HEK293 (cell line): ENCODE measurements around the gene CEP295NL.

Experiments used
- CTCF ChIA-PET: fragments of 350-600 bp; formaldehyde crosslinking; extraction: SDS; loops from one replicate; lab custom pipeline; 2021; ENCODE audit warnings: antibody characterized with exemption; lab: Yijun Ruan, JAX
- POLR2A ChIA-PET: fragments of 300-600 bp; formaldehyde crosslinking; extraction: SDS; loops from one replicate; lab custom pipeline; 2020; ENCODE audit warnings: antibody characterized with exemption, inconsistent platforms; lab: Yijun Ruan, JAX
- H3K27ac ChIP-seq: fragments of 200-500 bp; sonication (Bioruptor generic); 2 replicates; pipeline ENCODE4 v1.5.1; 2014; ENCODE audit warnings: low read depth, low read length, control low read depth, inconsistent platforms; ENCODE audit errors: extremely low read depth
- H3K36me3 ChIP-seq, 2 experiments: fragments of 200-500 bp in 1 of 2; sonication (Bioruptor generic) in 1 of 2; 1 replicate in 1 of 2; 2 replicates in 1 of 2; pipeline ENCODE4 v1.5.1; 2014 to 2017; ENCODE audit warnings: inconsistent platforms in 2 of 2, low read length in 2 of 2; ENCODE audit not compliant: control insufficient read depth in 2 of 2, insufficient read depth in 1 of 2
- H3K4me1 ChIP-seq: fragments of 200-500 bp; sonication (Bioruptor generic); 2 replicates; pipeline ENCODE4 v1.5.1; 2014; ENCODE audit warnings: mild to moderate bottlenecking, low read length, inconsistent platforms; ENCODE audit not compliant: control insufficient read depth, insufficient read depth
- H3K4me3 ChIP-seq: 2 replicates; pipeline ENCODE4 v1.5.1; 2011; ENCODE audit warnings: low read depth, mild to moderate bottlenecking, control low read depth, low read length, moderate library complexity
- H3K9me3 ChIP-seq: fragments of 200-500 bp; sonication (Bioruptor generic); 2 replicates; pipeline ENCODE4 v1.5.1; 2014; ENCODE audit warnings: low read depth, low read length, inconsistent platforms; ENCODE audit not compliant: control insufficient read depth, insufficient read depth
- BCL11A ChIP-seq: fragments of 450-650 bp; formaldehyde crosslinking; IDR thresholded peaks from 2 replicates; pipeline ENCODE4 v1.5.1; 2016; ENCODE audit warnings: low read depth, missing biosample characterization, missing genetic modification characterization
- BCL11B ChIP-seq: fragments of 450-650 bp; formaldehyde crosslinking; IDR thresholded peaks from 2 replicates; pipeline ENCODE4 v1.5.1; 2016; ENCODE audit warnings: low read depth, missing biosample characterization, missing genetic modification characterization
- GLI4 ChIP-seq: fragments of 450-650 bp; formaldehyde crosslinking; IDR thresholded peaks from 2 replicates; pipeline ENCODE4 v1.5.1; 2016; ENCODE audit warnings: missing biosample characterization, missing genetic modification characterization
- PRDM1 ChIP-seq: fragments of 450-650 bp; formaldehyde crosslinking; IDR thresholded peaks from 2 replicates; pipeline ENCODE4; 2016; ENCODE audit warnings: missing biosample characterization, missing genetic modification characterization
- PRDM2 ChIP-seq: fragments of 450-650 bp; formaldehyde crosslinking; IDR thresholded peaks from 2 replicates; pipeline ENCODE4 v1.5.1; 2016; ENCODE audit warnings: missing biosample characterization, missing genetic modification characterization, borderline replicate concordance
- RBAK ChIP-seq: fragments of 450-650 bp; formaldehyde crosslinking; IDR thresholded peaks from 2 replicates; pipeline ENCODE4 v1.5.1; 2016; ENCODE audit warnings: missing biosample characterization, missing genetic modification characterization
- ZBTB1 ChIP-seq: fragments of 450-650 bp; formaldehyde crosslinking; IDR thresholded peaks from 2 replicates; pipeline ENCODE4 v1.5.1; 2016; ENCODE audit warnings: missing biosample characterization, missing genetic modification characterization
- ZFP69B ChIP-seq: fragments of 450-650 bp; formaldehyde crosslinking; IDR thresholded peaks from 2 replicates; pipeline ENCODE4 v1.5.1; 2016; ENCODE audit warnings: missing biosample characterization, missing genetic modification characterization
- ZNF155 ChIP-seq: fragments of 450-650 bp; formaldehyde crosslinking; IDR thresholded peaks from 2 replicates; pipeline ENCODE4 v1.5.1; 2016; ENCODE audit warnings: missing biosample characterization, missing genetic modification characterization
- ZNF184 ChIP-seq: fragments of 450-650 bp; IDR thresholded peaks from 2 replicates; pipeline ENCODE4 v1.5.1; 2018; ENCODE audit warnings: missing biosample characterization, mild to moderate bottlenecking, missing genetic modification characterization
- ZNF473 ChIP-seq: fragments of 450-650 bp; formaldehyde crosslinking; IDR thresholded peaks from 2 replicates; pipeline ENCODE4 v1.5.1; 2017; ENCODE audit warnings: missing biosample characterization, missing genetic modification characterization
- ZNF510 ChIP-seq: fragments of 450-650 bp; formaldehyde crosslinking; IDR thresholded peaks from 2 replicates; pipeline ENCODE4 v1.5.1; 2018; ENCODE audit warnings: mild to moderate bottlenecking, missing genetic modification characterization, missing biosample characterization; ENCODE audit not compliant: insufficient replicate concordance
- ZNF677 ChIP-seq: fragments of 450-650 bp; IDR thresholded peaks from 2 replicates; pipeline ENCODE4 v1.5.0; 2018; ENCODE audit warnings: missing biosample characterization, mild to moderate bottlenecking, missing genetic modification characterization, moderate library complexity
- ZSCAN30 ChIP-seq: fragments of 450-650 bp; IDR thresholded peaks from 2 replicates; pipeline ENCODE4 v1.5.1; 2018; ENCODE audit warnings: missing biosample characterization, mild to moderate bottlenecking, missing genetic modification characterization, moderate library complexity
- ZXDB ChIP-seq: fragments of 450-650 bp; formaldehyde crosslinking; IDR thresholded peaks from 2 replicates; pipeline ENCODE4 v1.5.1; 2016; ENCODE audit warnings: missing biosample characterization, missing genetic modification characterization
- TF ChIP-seq, protein P1 (sequence below): fragments of 450-650 bp; formaldehyde crosslinking; IDR thresholded peaks from 2 replicates; pipeline ENCODE4 v1.5.1; 2016; ENCODE audit warnings: missing biosample characterization, missing genetic modification characterization
- TF ChIP-seq, protein P2 (sequence below): fragments of 450-650 bp; formaldehyde crosslinking; IDR thresholded peaks from 2 replicates; pipeline ENCODE4 v1.5.1; 2016; ENCODE audit warnings: missing biosample characterization, missing genetic modification characterization
- TF ChIP-seq, protein P3 (sequence below): fragments of 450-650 bp; formaldehyde crosslinking; IDR thresholded peaks from 2 replicates; pipeline ENCODE4 v1.5.0; 2017; ENCODE audit warnings: missing biosample characterization, missing genetic modification characterization, borderline replicate concordance
- TF ChIP-seq, protein P4 (sequence below): fragments of 450-650 bp; formaldehyde crosslinking; IDR thresholded peaks from 2 replicates; pipeline ENCODE4 v1.5.1; 2017; ENCODE audit warnings: missing biosample characterization, missing genetic modification characterization

CEP295NL gene

DNA sequence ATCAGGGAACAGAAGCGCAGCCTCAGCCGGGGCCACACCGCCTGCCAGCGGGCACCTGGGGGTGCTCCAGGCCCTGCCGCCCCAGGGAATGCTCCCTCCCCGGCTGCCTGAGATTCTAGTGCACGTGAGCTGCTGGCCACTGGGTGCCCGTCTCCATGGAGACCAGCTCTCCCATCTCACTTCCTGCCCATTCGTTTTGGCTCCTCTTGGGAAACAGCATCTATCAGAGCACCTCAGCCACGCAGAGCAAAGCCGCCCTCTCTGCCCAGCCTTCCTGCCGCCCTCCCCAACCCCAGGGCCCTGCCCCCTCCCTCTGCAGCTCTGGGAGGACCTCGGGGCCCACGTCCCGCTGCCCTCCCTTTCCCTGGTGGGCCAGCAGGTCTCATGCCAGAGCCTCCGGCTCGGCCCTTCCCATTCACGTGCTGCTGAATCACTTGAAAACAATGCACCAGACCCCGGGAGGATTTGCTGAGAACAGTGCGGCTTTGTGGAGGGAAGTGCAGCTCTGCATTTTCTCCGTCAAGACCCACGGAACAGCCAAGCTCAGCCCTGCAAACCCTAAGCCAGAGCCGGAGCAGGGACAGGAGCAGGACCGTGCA, 19.4 kb downstream of the CEP295NL start (continued):
- TF ChIP-seq ZSCAN30 (tag by site-specific recombination) (no peak), ZNF155 (tag by site-specific recombination) (no peak), ZNF677 (tag by site-specific recombination) (no peak), BCL11A (tag by site-specific recombination) (no peak), ZFP69B (tag by site-specific recombination) (0 out of 2 replicates have a peak, but pooled peaks have one; percentile 19), RBAK (tag by site-specific recombination) (no peak), GLI4 (tag by site-specific recombination) (no peak), ZNF184 (tag by site-specific recombination) (no peak), ZNF510 (tag by site-specific recombination) (no peak), BCL11B (tag by site-specific recombination) (no peak)
- TF ChIP-seq, protein P1, sequence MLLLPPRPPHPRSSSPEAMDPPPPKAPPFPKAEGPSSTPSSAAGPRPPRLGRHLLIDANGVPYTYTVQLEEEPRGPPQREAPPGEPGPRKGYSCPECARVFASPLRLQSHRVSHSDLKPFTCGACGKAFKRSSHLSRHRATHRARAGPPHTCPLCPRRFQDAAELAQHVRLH (tag by site-specific recombination) = no peak

GRCh38 chr17:78883089-78883532, 19.9 kb downstream of the CEP295NL start:
- H3K27ac ChIP-seq = no peak overlapping the region
- H3K4me3 ChIP-seq = no peak overlapping the region
- H3K4me1 ChIP-seq = 0 out of 2 replicates have a peak, but pooled peaks cover 2% of the 10 kb centered on the region
- no peaks in the 10 kb centered on the region for H3K9me3 ChIP-seq
- POLR2A ChIA-PET = interaction anchor here (1.0 to 1.3 kb wide), 3 partner anchors 9 to 90 kb away, joined by 3 to 4 read pairs (median 3); no protein-coding TSS in a partner anchor
- no peaks in the 10 kb centered on the region for H3K36me3 ChIP-seq
- TF ChIP-seq PRDM1 (tag by site-specific recombination) = no peak
- TF ChIP-seq ZXDB = no peak
- TF ChIP-seq, protein P2, sequence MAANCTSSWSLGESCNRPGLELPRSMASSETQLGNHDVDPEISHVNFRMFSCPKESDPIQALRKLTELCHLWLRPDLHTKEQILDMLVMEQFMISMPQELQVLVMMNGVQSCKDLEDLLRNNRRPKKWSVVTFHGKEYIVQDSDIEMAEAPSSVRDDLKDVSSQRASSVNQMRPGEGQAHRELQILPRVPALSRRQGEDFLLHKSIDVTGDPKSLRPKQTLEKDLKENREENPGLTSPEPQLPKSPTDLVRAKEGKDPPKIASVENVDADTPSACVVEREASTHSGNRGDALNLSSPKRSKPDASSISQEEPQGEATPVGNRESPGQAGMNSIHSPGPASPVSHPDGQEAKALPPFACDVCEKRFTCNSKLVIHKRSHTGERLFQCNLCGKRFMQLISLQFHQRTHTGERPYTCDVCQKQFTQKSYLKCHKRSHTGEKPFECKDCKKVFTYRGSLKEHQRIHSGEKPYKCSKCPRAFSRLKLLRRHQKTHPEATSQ = no peak
- no peak for TF ChIP-seq ZNF155 (tag by site-specific recombination)
- TF ChIP-seq, protein P3, sequence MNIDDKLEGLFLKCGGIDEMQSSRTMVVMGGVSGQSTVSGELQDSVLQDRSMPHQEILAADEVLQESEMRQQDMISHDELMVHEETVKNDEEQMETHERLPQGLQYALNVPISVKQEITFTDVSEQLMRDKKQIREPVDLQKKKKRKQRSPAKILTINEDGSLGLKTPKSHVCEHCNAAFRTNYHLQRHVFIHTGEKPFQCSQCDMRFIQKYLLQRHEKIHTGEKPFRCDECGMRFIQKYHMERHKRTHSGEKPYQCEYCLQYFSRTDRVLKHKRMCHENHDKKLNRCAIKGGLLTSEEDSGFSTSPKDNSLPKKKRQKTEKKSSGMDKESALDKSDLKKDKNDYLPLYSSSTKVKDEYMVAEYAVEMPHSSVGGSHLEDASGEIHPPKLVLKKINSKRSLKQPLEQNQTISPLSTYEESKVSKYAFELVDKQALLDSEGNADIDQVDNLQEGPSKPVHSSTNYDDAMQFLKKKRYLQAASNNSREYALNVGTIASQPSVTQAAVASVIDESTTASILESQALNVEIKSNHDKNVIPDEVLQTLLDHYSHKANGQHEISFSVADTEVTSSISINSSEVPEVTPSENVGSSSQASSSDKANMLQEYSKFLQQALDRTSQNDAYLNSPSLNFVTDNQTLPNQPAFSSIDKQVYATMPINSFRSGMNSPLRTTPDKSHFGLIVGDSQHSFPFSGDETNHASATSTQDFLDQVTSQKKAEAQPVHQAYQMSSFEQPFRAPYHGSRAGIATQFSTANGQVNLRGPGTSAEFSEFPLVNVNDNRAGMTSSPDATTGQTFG (tag by site-specific recombination) = no peak
- no peak for TF ChIP-seq ZNF473
- TF ChIP-seq, protein P4, sequence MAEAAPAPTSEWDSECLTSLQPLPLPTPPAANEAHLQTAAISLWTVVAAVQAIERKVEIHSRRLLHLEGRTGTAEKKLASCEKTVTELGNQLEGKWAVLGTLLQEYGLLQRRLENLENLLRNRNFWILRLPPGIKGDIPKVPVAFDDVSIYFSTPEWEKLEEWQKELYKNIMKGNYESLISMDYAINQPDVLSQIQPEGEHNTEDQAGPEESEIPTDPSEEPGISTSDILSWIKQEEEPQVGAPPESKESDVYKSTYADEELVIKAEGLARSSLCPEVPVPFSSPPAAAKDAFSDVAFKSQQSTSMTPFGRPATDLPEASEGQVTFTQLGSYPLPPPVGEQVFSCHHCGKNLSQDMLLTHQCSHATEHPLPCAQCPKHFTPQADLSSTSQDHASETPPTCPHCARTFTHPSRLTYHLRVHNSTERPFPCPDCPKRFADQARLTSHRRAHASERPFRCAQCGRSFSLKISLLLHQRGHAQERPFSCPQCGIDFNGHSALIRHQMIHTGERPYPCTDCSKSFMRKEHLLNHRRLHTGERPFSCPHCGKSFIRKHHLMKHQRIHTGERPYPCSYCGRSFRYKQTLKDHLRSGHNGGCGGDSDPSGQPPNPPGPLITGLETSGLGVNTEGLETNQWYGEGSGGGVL = no peak
- TF ChIP-seq PRDM2 (tag by site-specific recombination) = no peak
- no peak for TF ChIP-seq ZBTB1 (tag by site-specific recombination)
- CTCF ChIA-PET = interaction anchor here (0.6 to 1.7 kb wide), 3 partner anchors 17 to 55 kb away, joined by 3 to 7 read pairs (median 4); no protein-coding TSS in a partner anchor
